Stimulated activated CD4-positive, alpha-beta T cell treated with anti-CD3 and anti-CD28 coated beads, Interleukin-1b, Interleukin-23, amount 100 ng/mL, for 48 hours (primary cell): ENCODE data around the gene UBAC2.
A peak's percentile ranks its signal among the peaks of the same experiment; 100 is the strongest.

Experiments
- DNase-seq: peaks from one replicate; pipeline ENCODE4 v3.0.0-alpha.2; 2020

UBAC2 gene, protein sequence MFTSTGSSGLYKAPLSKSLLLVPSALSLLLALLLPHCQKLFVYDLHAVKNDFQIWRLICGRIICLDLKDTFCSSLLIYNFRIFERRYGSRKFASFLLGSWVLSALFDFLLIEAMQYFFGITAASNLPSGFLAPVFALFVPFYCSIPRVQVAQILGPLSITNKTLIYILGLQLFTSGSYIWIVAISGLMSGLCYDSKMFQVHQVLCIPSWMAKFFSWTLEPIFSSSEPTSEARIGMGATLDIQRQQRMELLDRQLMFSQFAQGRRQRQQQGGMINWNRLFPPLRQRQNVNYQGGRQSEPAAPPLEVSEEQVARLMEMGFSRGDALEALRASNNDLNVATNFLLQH

GRCh38 chr13:99200432-99201167 is at the start of gene UBAC2:
Gene UBAC2, plus strand, starts transcription at chr13:99200854. Its CDS starts 55 bp downstream, at chr13:99200909.
- peak; percentile 95 for DNase-seq

- peak; percentile 11 for DNase-seq
Observed at GRCh38 chr13:99151516-99151915, 49.1 kb upstream of the UBAC2 start.

GRCh38 chr13:99153219-99153618 is 47.4 kb upstream of the UBAC2 start:
- no peak for DNase-seq

DNA sequence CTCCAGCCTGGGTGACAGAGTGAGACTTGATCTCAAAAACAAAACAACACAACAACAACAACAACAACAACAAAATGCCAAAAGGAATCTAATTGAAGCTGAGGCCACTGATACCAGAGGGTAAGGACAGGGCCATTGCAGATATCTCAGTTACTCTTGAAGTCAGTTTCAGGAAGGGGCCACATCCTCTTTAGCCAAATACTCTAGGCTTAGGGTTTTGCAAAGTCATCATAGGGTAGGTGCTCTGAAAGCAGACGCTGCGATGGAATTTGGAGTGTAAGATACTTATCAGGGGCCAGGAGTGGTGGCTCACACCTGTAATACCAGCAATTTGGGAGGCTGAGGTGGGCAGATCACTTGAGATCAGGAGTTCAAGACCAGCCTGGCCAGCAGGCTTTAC is 46.6 kb upstream of the UBAC2 start:
- DNase-seq = no peak

DNA sequence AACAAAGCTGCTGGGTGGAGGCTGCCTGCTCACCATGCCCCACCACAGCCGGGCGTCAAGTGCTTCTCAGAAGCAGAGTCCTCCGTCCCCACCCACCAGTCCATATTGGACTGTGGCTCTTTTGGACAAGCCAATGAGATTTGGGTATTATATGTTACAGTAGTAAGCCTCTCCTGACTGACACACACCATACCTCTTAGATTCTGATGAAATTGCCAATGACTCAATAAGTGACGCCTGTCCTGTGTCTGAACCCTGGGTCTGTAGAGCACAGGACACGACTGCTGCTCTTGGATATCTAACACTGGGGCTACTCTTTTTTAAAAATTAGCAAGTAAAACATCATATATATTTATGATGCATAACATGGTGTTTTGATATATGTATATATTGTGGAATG is 44.8 kb upstream of the UBAC2 start:
- no peak for DNase-seq

DNA sequence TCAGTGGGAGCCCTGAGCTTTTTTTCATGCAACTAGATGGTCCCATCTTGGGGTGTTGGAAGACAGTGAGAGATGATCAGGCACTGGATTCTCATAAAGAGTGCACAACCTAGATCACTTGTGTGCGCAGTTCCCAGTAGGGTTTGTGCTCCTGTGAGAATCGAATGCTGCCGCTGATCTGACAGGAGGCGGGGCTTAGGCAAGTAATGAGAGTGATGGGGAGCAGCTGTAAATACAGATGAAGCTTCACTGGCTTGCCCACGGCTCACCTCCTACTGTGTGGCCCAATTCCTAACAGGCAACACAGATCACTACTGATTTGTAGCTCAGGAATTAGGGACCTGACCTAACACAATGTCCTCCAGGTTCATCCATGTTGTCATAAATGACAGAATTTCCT is 43.6 kb upstream of the UBAC2 start:
- DNase-seq = no peak

GRCh38 chr13:99158846-99159245 is 41.8 kb upstream of the UBAC2 start:
- no peak for DNase-seq

- no peak for DNase-seq
Observed at GRCh38 chr13:99159331-99160061, 41.2 kb upstream of the UBAC2 start.

DNA sequence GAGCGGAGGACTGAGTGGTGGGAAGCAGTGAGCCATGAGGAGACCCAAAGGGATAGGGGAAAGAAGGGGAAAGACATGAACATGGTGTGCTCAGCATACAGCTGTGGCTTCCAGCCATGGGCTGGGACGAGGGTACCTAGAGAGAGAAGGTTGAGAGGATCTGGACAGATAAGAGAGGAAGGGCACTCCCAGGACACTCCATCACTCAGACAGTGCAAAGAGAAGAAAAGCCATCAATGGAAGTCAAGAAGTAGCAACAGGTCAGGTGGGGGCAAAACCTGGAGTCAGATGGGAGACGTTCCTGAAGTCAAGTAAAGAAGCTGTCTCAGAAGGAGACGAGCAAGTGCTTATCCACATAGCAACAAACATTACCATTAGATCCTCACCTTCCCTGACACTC is 40.2 kb upstream of the UBAC2 start:
- no peak for DNase-seq

- DNase-seq = no peak
Observed at GRCh38 chr13:99161512-99161911, 39.1 kb upstream of the UBAC2 start.

- no peak for DNase-seq
Observed at GRCh38 chr13:99162567-99163361, 37.9 kb upstream of the UBAC2 start.

DNA sequence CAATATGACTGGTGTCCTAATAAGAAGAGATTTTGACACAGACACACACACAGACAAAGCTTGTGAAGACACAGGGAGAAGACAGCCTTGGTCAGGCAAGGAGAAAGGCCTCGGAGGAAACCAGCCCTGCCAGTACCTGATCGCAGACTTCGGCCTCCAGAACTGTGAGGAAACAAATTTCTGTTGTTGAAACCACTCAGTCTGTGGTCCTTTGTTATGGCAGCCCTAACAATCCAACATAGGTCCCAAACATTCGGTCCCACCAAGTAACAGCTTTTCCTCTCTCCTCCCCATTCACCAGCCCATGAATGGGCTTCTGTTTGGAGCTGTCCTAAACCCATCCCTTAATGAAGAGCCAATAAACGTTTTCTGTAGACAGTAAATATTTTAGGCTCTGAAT is 36.4 kb upstream of the UBAC2 start:
- no peak for DNase-seq

DNA sequence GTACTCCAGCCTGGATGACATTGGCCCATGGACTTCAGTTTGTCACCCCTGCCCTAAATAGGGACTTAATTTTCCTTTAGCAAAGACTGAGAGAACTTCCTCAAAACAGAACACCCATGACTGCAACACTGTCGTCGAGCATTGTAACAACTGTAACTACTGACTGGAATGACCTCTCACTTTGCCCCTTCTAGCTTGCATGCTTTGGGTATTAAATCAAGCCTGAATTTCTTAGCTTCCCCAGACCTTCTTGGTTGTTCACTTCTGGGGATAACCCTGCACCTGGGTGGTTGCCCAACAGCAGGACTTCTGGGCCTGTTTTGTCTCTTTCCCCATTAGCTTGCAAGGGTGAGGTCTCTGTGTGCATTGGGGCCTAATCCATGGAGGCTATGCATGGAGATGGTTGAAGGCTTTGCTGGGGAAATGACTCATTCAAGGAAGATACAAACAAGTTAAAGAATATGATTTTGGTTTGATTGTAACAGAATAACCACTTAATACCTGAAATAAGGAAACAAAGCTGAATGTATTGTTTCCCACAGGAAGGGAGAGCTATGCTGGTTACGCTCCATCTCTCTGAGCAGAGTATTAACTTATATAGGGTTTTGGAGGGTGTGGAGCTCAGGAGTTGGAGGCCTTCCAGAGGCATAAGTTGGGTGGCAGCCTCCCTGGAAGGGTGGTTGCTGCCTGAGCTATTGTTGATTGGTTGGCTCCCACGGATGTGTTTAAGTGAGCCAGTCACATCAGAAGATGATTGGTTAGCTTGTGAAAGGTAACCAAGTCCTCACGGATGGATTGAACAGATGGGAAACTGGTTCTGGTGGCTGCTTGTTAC is 34.7 kb upstream of the UBAC2 start:
- no peak for DNase-seq

DNA sequence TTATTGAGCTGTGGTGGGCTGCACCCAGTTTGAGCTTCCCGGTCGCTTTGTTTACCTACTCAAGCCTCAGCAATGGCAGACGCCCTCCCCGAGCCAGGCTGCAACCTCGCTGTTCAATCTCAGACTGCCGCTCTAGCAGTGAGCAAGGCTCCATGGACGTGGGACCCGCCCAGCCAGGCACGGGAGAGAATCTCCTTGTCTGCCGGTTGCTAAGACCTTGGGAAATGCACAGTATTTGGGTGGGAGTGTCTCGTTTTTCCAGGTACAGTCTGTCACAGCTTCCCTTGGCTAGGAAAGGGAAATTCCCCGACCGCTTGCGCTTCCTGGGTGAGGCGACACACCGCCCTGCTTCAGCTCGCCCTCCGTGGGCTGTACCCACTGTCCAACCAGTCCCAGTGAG is 27.7 kb upstream of the UBAC2 start:
- DNase-seq = no peak

DNA sequence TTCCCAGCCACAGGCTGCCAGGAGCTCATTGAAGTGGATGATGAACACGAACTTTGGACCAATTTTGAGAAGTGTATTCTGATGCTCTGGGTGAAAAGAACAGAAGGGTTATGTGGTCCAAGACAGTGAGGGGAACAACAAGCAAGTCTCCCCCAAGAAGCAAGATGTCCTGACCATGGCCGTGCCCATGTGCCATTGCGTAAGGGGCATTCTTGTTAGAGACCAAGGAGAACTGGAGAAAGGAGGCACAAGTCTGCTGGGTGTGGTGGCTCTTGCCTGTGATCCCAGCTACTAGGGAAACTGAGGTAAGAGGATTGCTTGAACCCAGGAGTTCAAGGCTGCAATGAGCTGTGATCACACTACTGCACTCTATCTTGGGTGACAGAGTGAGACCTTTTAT is 27.0 kb upstream of the UBAC2 start:
- DNase-seq = no peak

DNA sequence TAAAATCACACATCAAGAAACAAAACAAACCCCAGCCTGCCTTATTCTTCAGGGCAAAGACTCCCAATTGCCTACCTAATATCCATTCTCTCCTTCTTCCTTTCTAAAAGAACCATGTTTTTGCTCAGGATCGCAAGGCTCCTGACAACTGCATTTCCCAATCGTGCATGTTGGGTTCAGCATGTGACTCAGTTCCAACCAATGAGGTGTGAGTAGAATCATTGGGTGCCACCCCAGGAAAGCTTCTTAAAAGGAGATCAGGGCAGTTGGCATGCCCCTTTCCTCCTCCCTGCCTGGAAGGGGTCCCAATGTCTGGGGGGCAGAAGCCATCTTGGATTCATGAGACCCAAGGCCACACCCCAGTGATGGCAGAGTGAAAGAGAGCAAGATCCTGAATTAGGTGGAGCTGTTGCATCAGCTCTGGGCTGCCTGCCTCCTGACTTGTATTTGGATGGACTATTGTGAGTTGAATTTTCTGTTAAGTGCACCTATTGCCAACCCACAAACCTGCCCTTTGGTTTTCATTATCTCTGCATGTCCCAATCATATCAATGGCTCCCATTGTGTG is 26.0 kb upstream of the UBAC2 start:
- DNase-seq = no peak

DNA sequence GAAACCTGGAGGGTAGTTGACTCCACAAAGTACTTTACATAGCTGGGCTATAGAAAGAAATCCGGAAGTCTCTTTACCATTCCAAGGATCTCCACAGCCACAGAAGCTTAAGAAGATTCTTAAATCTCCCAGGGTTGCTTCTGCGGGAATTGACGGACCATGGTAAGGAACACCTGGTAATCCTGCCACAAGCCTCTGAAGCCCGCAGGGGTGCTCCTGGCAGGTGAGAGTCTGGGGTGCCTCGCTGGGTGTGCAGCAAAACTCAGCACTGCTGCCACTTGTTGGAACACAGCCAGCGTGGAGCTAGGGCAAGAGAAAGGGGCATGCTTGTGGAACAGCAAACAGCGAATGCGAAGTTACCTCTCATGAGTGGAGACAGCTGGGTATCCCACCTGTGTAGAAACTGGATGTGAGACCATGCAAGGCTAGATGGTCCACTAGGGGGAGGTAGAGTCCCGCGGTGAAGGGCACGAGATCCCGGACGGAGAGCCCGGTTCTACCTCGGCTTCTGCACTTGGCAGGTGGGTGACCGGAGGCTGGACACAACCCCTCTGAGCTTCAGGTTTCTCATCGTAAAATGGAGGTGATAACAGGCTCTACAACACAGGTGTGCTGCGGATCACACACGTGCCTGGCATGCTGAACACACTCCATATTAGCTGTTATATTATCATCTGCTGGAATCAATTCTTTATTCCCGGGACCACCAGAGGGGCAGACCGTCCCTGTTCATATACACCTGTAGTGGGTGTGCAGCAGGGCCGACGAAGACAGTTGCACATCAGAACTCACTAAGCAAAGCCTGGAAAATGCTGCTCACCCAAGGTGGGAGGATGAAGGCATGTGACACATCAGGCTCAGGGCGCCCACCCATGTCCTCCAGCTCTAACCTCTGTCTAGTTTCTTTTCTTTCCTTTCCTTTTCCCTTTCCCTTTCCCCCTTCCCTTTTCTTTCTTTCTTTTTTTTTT is 24.1 kb upstream of the UBAC2 start:
- peak; percentile 76 for DNase-seq

DNA sequence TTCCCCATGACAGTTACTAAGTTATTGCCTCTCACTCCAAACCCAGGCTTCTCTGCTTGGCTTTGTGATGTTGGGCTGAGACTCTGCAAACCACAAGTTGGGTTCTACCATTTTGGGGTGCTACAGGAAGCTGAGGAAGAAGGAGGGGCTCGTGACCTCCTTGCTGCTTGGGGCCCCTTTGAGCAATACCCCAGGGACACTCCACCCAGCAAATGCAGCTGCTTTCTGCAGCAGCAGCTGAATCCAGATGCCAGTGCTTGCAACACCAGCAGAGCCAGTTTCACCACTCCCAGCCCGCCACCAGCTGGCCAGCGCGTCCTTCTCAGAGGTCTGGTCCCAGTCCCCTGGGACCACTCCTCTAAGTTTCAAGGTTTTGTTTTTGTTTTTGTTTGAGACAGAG is 22.0 kb upstream of the UBAC2 start:
- no peak for DNase-seq

- no peak for DNase-seq
Observed at GRCh38 chr13:99179460-99179859, 21.2 kb upstream of the UBAC2 start.

DNA sequence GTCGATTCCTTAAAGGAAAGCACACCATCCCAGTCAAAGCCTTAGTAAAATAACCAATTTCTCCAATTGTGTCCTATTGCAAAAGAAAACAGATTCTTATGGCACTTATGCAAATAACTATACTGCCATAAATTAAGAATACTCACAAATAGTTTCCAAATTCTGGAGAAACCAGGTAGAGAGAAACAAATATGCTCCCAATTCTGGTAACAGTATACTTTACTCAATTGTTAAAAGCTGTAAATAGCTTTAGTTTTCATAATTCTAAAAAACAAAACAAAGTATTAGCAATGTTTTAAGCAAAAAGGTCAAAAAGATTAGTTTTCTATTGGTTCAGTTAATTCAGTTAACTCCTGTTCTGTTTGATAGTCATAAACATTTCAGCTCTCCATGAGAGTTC is 18.2 kb upstream of the UBAC2 start:
- no peak for DNase-seq
